Stimulated activated effector memory CD8-positive, alpha-beta T cell treated with anti-CD3 and anti-CD28 coated beads, Interleukin-12 subunit alpha, Interleukin-12 subunit beta, amount 100 ng/mL, for 72 hours (primary cell): Measurements from ENCODE around the gene CLDN9.
A peak's percentile ranks its signal among the peaks of the same experiment; 100 is the strongest.

Experiments used
- ATAC-seq: fragments of 150-1000 bp; cut with Tn5 transposase; 2 replicates; pipeline ENCODE4 v1.10.0; 2021
- DNase-seq, 2 donors: peaks; one replicate each; pipeline ENCODE4 v3.0.0; 2021 to 2022; ENCODE audit warnings: low spot score in 2 of 2
- H3K27ac Mint-ChIP-seq: one replicate; pipeline ENCODE4 v1.8.0; 2022; ENCODE audit warnings: mild to moderate bottlenecking, mixed read lengths
- H3K36me3 Mint-ChIP-seq: one replicate; pipeline ENCODE4 v1.8.0; 2022; ENCODE audit warnings: mild to moderate bottlenecking, mixed read lengths
- H3K4me1 Mint-ChIP-seq: one replicate; pipeline ENCODE4 v1.8.0; 2022; ENCODE audit warnings: mixed read lengths
- H3K4me3 Mint-ChIP-seq: one replicate; pipeline ENCODE4 v1.8.0; 2022; ENCODE audit warnings: mild to moderate bottlenecking, mixed read lengths
- H3K9me3 Mint-ChIP-seq: one replicate; pipeline ENCODE4 v1.8.0; 2022; ENCODE audit warnings: mixed read lengths

Gene CLDN9

GRCh38 chr16:3027489-3027795 lies 14.7 kb downstream of the CLDN9 start:
- H3K9me3 Mint-ChIP-seq, result no peaks in the 10 kb centered on the region
- H3K4me1 Mint-ChIP-seq, result peaks cover 66% of the 10 kb centered on the region
- peak overlapping the region; percentile 81 for H3K4me3 Mint-ChIP-seq
- DNase-seq (no peak), ATAC-seq (no peak)
- H3K36me3 Mint-ChIP-seq, result peaks cover 64% of the 10 kb centered on the region
- no peak overlapping the region for H3K27ac Mint-ChIP-seq

DNA sequence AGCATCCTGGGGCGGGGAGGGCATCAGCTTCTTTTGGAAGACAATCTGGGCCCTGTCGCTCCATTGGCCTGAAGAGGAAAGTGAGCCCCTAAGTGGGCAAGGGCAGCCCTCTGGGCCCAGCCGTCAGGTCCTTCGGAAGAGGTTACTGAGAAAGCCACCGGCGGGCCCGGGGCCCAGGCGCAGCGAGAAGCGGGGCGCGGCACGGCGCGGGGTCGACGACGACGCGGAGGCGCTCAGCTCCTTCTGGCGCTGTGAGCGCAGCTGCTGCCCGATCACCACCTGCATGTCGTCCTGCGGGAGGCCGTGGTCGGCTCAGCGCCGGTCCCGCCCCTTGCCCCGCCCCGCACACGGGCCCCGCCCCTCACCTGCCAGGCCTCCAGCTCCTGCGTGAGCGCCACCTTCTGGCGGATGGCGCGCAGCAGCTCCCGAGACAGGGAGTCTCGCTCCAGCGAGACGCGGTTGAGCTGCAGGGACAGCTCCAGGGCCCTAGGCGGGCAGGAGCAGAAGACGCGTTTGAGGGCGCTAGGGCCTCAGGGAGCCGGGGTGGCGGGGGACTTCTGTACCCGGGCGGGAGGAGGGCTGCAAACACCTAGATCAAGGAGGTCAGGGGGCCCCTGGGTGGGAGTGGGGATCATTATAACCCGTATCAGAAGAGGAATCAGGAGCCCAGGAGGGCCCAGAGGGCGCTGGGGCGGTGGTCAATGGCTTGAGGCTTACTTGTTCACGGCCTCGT lies 15.4 kb downstream of the CLDN9 start:
- DNase-seq (peak; percentile 88 to 90), ATAC-seq (peak; percentile 41)
- Mint-ChIP-seq H3K27ac (peak overlapping the region; percentile 74), H3K4me1 (peaks cover 66% of the 10 kb centered on the region), H3K9me3 (no peaks in the 10 kb centered on the region), H3K4me3 (peak overlapping the region; percentile 81), H3K36me3 (peaks cover 59% of the 10 kb centered on the region)

- Mint-ChIP-seq H3K36me3 (peaks cover 52% of the 10 kb centered on the region), H3K4me1 (peaks cover 61% of the 10 kb centered on the region), H3K9me3 (no peaks in the 10 kb centered on the region), H3K4me3 (peak overlapping the region; percentile 81), H3K27ac (peak overlapping the region; percentile 74)
- ATAC-seq, result no peak
- no peak for DNase-seq
Measured at GRCh38 chr16:3028716-3029319, 16.1 kb downstream of the CLDN9 start.

DNA sequence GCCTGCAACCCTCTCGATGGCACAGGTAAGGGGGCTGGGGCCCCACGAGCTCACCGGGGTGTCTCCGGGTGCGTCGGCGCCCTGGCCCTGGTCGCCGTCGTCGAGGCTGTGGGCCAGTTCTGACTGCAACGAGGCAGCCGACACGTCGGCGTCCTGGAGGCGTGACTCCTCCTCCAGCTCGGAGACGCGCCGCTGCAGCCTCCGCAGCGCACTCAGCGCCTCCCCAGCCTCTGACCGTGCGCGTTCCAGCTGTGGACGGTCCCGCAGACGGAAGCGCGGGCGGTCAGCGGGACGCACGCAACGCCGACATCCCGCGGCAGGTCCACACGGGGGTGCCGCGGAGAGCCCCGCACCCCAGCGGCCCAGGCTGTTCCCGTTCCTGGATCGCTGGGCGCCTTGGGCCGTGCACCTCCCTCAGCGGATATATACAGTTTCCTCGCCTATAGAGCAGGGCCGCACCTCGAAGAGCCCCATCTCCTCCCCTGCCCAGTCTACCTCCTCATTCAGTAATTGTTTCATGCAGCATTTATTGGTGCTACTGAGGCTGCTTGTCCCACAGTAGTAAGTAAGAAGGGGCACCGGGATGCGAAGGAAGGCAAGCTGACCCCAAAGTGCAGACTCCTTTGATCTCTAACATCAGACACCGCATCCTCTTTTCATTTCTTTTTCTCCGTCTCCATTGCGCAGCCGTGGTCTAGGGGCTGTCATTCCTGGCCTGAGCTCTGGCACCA lies 16.9 kb downstream of the CLDN9 start:
- Mint-ChIP-seq H3K4me3 (peak overlapping the region; percentile 81), H3K9me3 (no peaks in the 10 kb centered on the region), H3K27ac (peak overlapping the region; percentile 74), H3K36me3 (peaks cover 45% of the 10 kb centered on the region), H3K4me1 (peaks cover 54% of the 10 kb centered on the region)
- ATAC-seq (peak; percentile 78), DNase-seq (peak in 1 of 2 donors; percentile 54)

DNA sequence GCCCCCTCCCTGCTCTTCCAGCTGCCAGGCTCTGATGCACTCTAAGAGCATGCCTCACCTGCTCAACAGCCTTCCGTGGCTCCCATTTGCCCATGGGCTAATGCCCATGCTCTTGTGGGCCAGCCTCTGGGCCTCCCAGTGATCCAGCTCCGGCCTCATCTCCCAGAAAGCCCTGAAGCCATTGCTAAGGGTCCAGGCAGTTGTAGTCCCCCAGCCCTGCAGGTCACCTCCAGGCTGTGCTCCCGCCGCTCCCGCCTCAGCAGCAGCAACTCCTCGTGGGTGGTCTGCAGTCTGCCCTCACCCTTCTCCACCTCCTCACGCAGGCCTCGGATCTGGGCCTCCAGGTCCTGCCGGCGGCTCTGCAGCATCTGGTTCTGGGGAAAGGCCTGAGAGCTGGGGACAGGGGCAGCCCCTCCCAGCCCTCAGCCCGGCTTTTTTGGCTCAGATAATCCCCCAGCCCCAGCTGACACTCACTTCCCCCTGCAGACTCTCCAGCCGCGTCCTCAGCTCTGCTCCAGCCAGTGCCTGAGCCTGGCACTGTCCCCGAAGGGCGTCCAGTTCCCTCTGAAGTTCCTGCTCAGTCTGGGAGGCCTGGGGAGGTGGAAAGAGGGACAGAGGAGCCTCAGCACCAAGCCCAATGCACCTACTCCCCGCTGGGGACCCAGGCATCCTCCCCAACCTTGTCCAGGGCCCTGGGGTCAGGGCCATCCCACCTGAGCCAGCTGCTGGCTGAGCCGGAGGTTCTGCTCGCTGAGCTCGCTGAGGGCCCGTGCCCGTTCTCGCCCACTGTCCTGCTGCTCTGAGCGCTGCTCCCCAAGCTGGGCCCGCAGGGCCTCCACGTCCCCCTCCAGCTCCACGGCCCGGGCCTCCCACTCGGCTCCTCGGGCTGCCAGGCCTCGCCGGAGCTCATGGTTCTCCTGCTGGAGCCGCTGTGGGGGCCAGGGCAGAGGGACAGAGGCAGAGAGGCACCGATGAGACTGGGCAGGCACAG lies 17.8 kb downstream of the CLDN9 start:
- H3K4me1 Mint-ChIP-seq, result peaks cover 49% of the 10 kb centered on the region
- ATAC-seq, result no peak
- no peak for DNase-seq
- peaks cover 36% of the 10 kb centered on the region for H3K36me3 Mint-ChIP-seq
- H3K4me3 Mint-ChIP-seq, result peak overlapping the region; percentile 81
- no peak overlapping the region for H3K27ac Mint-ChIP-seq
- H3K9me3 Mint-ChIP-seq, result no peaks in the 10 kb centered on the region

GRCh38 chr16:3032624-3033023 lies 19.9 kb downstream of the CLDN9 start:
- ATAC-seq (no peak), DNase-seq (no peak)
- H3K4me3 Mint-ChIP-seq, result no peak overlapping the region
- no peak overlapping the region for H3K27ac Mint-ChIP-seq
- peaks cover 15% of the 10 kb centered on the region for H3K36me3 Mint-ChIP-seq
- H3K4me1 Mint-ChIP-seq, result peaks cover 41% of the 10 kb centered on the region
- no peaks in the 10 kb centered on the region for H3K9me3 Mint-ChIP-seq

GRCh38 chr16:3035289-3035971 lies 22.7 kb downstream of the CLDN9 start:
- Mint-ChIP-seq H3K9me3 (no peaks in the 10 kb centered on the region), H3K27ac (no peak overlapping the region), H3K4me1 (peaks cover 19% of the 10 kb centered on the region), H3K36me3 (no peaks in the 10 kb centered on the region), H3K4me3 (no peak overlapping the region)
- ATAC-seq (no peak), DNase-seq (no peak)

GRCh38 chr16:3035972-3036725 lies 23.4 kb downstream of the CLDN9 start:
- ATAC-seq (no peak), DNase-seq (no peak)
- H3K27ac Mint-ChIP-seq, result no peak overlapping the region
- H3K4me1 Mint-ChIP-seq, result peaks cover 17% of the 10 kb centered on the region
- H3K4me3 Mint-ChIP-seq, result no peak overlapping the region
- no peaks in the 10 kb centered on the region for H3K9me3 Mint-ChIP-seq
- no peaks in the 10 kb centered on the region for H3K36me3 Mint-ChIP-seq

GRCh38 chr16:3036726-3037315 lies 24.1 kb downstream of the CLDN9 start, which contains the start of gene BICDL2:
Gene BICDL2, minus strand, starts transcription at chr16:3036944. Its CDS starts 1,448 bp downstream, at chr16:3035496.
- peak within 1 kb of the TSS; percentile 45 for H3K27ac Mint-ChIP-seq

DNA sequence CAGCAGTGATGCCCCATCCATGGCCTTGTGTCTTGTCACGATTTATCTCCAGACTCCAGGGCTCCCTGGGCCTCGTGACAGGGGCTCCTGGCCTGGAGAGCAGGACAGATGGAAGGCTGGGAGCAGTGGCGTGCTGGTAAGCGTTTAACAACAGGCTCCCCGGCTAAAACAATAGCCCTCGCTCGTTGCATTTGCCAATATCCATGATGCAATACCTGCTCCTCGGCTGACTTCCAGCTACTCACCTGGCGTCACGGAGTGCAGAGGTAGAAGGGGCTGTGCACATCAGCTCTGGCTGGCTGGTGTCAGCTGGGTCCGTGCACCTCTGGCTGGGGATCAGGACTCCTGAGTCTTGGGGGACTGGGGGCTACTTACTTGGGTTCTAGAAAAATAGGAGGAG lies 25.5 kb downstream of the CLDN9 start:
- DNase-seq (no peak), ATAC-seq (no peak)
- Mint-ChIP-seq H3K4me3 (no peak overlapping the region), H3K9me3 (no peaks in the 10 kb centered on the region), H3K27ac (no peak overlapping the region), H3K36me3 (no peaks in the 10 kb centered on the region), H3K4me1 (peaks cover 5% of the 10 kb centered on the region)

More at GRCh38 chr16:3036726-3037315, 24.1 kb downstream of the CLDN9 start, which contains the start of gene BICDL2:
- H3K4me3 Mint-ChIP-seq, result peak within 1 kb of the TSS; percentile 30
- H3K36me3 Mint-ChIP-seq, result no peaks in the 10 kb centered on the region
- H3K4me1 Mint-ChIP-seq, result peaks cover 17% of the 10 kb centered on the region
- DNase-seq (no peak), ATAC-seq (no peak)
- no peaks in the 10 kb centered on the region for H3K9me3 Mint-ChIP-seq

GRCh38 chr16:3038896-3039295 lies 26.2 kb downstream of the CLDN9 start:
- no peak for ATAC-seq
- Mint-ChIP-seq H3K4me1 (peaks cover 4% of the 10 kb centered on the region), H3K36me3 (no peaks in the 10 kb centered on the region), H3K27ac (no peak overlapping the region), H3K9me3 (no peaks in the 10 kb centered on the region), H3K4me3 (no peak overlapping the region)
- no peak for DNase-seq

- ATAC-seq, result no peak
- Mint-ChIP-seq H3K36me3 (peaks cover 17% of the 10 kb centered on the region), H3K4me3 (no peak overlapping the region)
Measured at GRCh38 chr16:3042376-3042775, 29.7 kb downstream of the CLDN9 start.

GRCh38 chr16:3044708-3045107 lies 32.0 kb downstream of the CLDN9 start:
- H3K36me3 Mint-ChIP-seq, result peaks cover 25% of the 10 kb centered on the region
- ATAC-seq, result no peak
- peak overlapping the region; percentile 68 for H3K27ac Mint-ChIP-seq
- H3K9me3 Mint-ChIP-seq, result no peaks in the 10 kb centered on the region
- peak overlapping the region; percentile 76 for H3K4me3 Mint-ChIP-seq
- DNase-seq, result no peak
- H3K4me1 Mint-ChIP-seq, result peaks cover 22% of the 10 kb centered on the region

More at GRCh38 chr16:3042376-3042775, 29.7 kb downstream of the CLDN9 start:
- no peak overlapping the region for H3K27ac Mint-ChIP-seq
- H3K9me3 Mint-ChIP-seq, result no peaks in the 10 kb centered on the region
- no peak for DNase-seq
- H3K4me1 Mint-ChIP-seq, result peaks cover 18% of the 10 kb centered on the region
